MCF 10A (cell line): ENCODE results near the gene C19orf12. TPM values are rescaled to one million over a fixed set of nuclear protein-coding genes. Genes with fewer than 3 reads are reported as not detected.
"Not testable (repeated sequence)": the region's sequence is repeated elsewhere in the genome, so short reads cannot be mapped to it uniquely, and the experiment has no call there.

ENCODE experiments used
- BruUV-seq: library from RNA; stranded (reverse); fragments of 400-500 nt; replicated peaks from 2 replicates; lab custom pipeline; 2021; lab: Mats Ljungman, UMichigan
- CTCF ChIA-PET: fragments of 300-600 bp; sonication (Branson Sonifier 250); formaldehyde crosslinking; extraction: SDS; loops from one replicate; lab custom pipeline; 2021; ENCODE audit warnings: antibody characterized with exemption, inconsistent platforms; lab: Yijun Ruan, JAX
- POLR2A ChIA-PET: fragments of 300-600, 350-650 bp; sonication (Branson Sonifier 250); formaldehyde crosslinking; extraction: SDS; loops from one replicate; lab custom pipeline; 2020; ENCODE audit warnings: antibody characterized with exemption, inconsistent platforms; lab: Yijun Ruan, JAX
- DNase-seq: peaks from one replicate; pipeline ENCODE4 v3.0.0-alpha.2; 2018; ENCODE audit not compliant: unreplicated experiment
- H3K27ac Mint-ChIP-seq: one replicate; pipeline ENCODE4 v1.8.0; 2022; ENCODE audit warnings: mild to moderate bottlenecking, low read depth, mixed read lengths; ENCODE audit not compliant: unreplicated experiment
- H3K27me3 Mint-ChIP-seq: one replicate; pipeline ENCODE4 v1.8.0; 2022; ENCODE audit warnings: mixed read lengths; ENCODE audit not compliant: insufficient read depth, unreplicated experiment
- H3K36me3 Mint-ChIP-seq: one replicate; pipeline ENCODE4 v1.8.0; 2022; ENCODE audit warnings: mild to moderate bottlenecking, moderate library complexity, mixed read lengths; ENCODE audit not compliant: insufficient read depth, unreplicated experiment
- H3K4me1 Mint-ChIP-seq: one replicate; pipeline ENCODE4 v1.8.0; 2022; ENCODE audit warnings: mixed read lengths; ENCODE audit not compliant: insufficient read depth, unreplicated experiment
- H3K4me3 Mint-ChIP-seq: one replicate; pipeline ENCODE4 v1.8.0; 2022; ENCODE audit warnings: mild to moderate bottlenecking, moderate library complexity, mixed read lengths; ENCODE audit not compliant: unreplicated experiment
- H3K9me3 Mint-ChIP-seq: one replicate; pipeline ENCODE4 v1.8.0; 2022; ENCODE audit warnings: mixed read lengths; ENCODE audit not compliant: unreplicated experiment
- CTCF ChIP-seq: fragments of 200-600 bp; IDR thresholded peaks from one replicate; pipeline ENCODE4 v1.8.0; 2022; ENCODE audit warnings: antibody characterized with exemption, mild to moderate bottlenecking; ENCODE audit not compliant: unreplicated experiment
- intact Hi-C: fragments of 100-400 bp; cut with micrococcal nuclease; formaldehyde crosslinking; loops from 2 replicates; pipeline ENCODE4 v1.14.1; 2022
- total RNA-seq: library from RNA; stranded (reverse); gene quantifications from 2 replicates; pipeline ENCODE4 v1.2.3, GENCODE V29; 2022

Gene C19orf12
- total RNA-seq, 1 experiment from 2014 or later: 21.6 TPM

GRCh38 chr19:29672933-29673336 is 42.1 kb downstream of the C19orf12 start:
- Mint-ChIP-seq H3K27ac (no peak overlapping the region), H3K4me3 (no peak overlapping the region), H3K27me3 (no peaks in the 10 kb centered on the region), H3K36me3 (peaks cover 14% of the 10 kb centered on the region), H3K4me1 (peaks cover 18% of the 10 kb centered on the region), H3K9me3 (no peaks in the 10 kb centered on the region)
- DNase-seq: no peak
- BruUV-seq: no TSS peak
- ChIA-PET CTCF (interaction anchor here (0.6 to 1.8 kb wide), 6 partner anchors 40 to 388 kb away, joined by 3 to 10 read pairs (median 4); no protein-coding TSS in a partner anchor), POLR2A (interaction anchor here (1.2 kb wide), 1 partner anchor 67 kb away, joined by 3 read pairs; the partner anchor contains the start of gene POP4)
- intact Hi-C loops: no loop called here
- no peak for TF ChIP-seq CTCF

GRCh38 chr19:29672319-29672932 is 42.6 kb downstream of the C19orf12 start:
- intact Hi-C loops: no loop called here
- Mint-ChIP-seq H3K27ac (no peak overlapping the region), H3K4me3 (no peak overlapping the region), H3K9me3 (no peaks in the 10 kb centered on the region), H3K4me1 (peaks cover 18% of the 10 kb centered on the region), H3K27me3 (no peaks in the 10 kb centered on the region), H3K36me3 (peaks cover 14% of the 10 kb centered on the region)
- TF ChIP-seq CTCF: no peak
- POLR2A ChIA-PET: interaction anchor here (1.2 kb wide), 1 partner anchor 66 kb away, joined by 3 read pairs; the partner anchor contains the start of gene POP4
- no peak for DNase-seq
- CTCF ChIA-PET: interaction anchor here (0.6 to 1.8 kb wide), 7 partner anchors 22 to 168 kb away, joined by 3 to 10 read pairs (median 4); no protein-coding TSS in a partner anchor
- no TSS peak for BruUV-seq

GRCh38 chr19:29671393-29672160 is 43.5 kb downstream of the C19orf12 start:
- TF ChIP-seq CTCF: peak; percentile 19
- CTCF ChIA-PET: interaction anchor here (0.7 to 1.8 kb wide), 7 partner anchors 10 to 88 kb away, joined by 3 to 10 read pairs (median 4); no protein-coding TSS in a partner anchor
- Mint-ChIP-seq H3K9me3 (no peaks in the 10 kb centered on the region), H3K4me3 (no peak overlapping the region), H3K27ac (peak overlapping the region; percentile 66), H3K4me1 (peaks cover 18% of the 10 kb centered on the region), H3K36me3 (peaks cover 14% of the 10 kb centered on the region), H3K27me3 (no peaks in the 10 kb centered on the region)
- peak; percentile 91 for DNase-seq
- intact Hi-C loops: no loop called here
- BruUV-seq: no TSS peak
- POLR2A ChIA-PET: no interaction called here

GRCh38 chr19:29671026-29671392 is 44.1 kb downstream of the C19orf12 start:
- peaks cover 14% of the 10 kb centered on the region for H3K36me3 Mint-ChIP-seq
- BruUV-seq, H3K4me3 Mint-ChIP-seq, intact Hi-C loops, POLR2A ChIA-PET, DNase-seq, H3K9me3 Mint-ChIP-seq, H3K27me3 Mint-ChIP-seq: not testable (repeated sequence)
- CTCF ChIA-PET: interaction anchor here (0.7 to 1.8 kb wide), 5 partner anchors 10 to 89 kb away, joined by 3 to 10 read pairs (median 4); no protein-coding TSS in a partner anchor
- H3K4me1 Mint-ChIP-seq: peaks cover 18% of the 10 kb centered on the region
- peak overlapping the region; percentile 66 for H3K27ac Mint-ChIP-seq
